GM18498 (cell line): Measurements from ENCODE around the gene ZNF446.
"Not testable (repeated sequence)": the region's sequence is repeated elsewhere in the genome, so short reads cannot be mapped to it uniquely, and the experiment has no call there.

Experiments
- ATAC-seq: cut with Tn5 transposase; IDR thresholded peaks from one replicate; pipeline ENCODE4 v1.9.1; 2021; ENCODE audit warnings: mild to moderate bottlenecking, moderate library complexity; ENCODE audit not compliant: unreplicated experiment

Gene ZNF446

GRCh38 chr19:58469241-58470013 is 6.7 kb upstream of the ZNF446 start:
- ATAC-seq = no peak

- ATAC-seq = not testable (repeated sequence)
Observed at GRCh38 chr19:58470837-58471543, 5.2 kb upstream of the ZNF446 start.

GRCh38 chr19:58471736-58472135 is 4.4 kb upstream of the ZNF446 start:
- ATAC-seq = no peak

- no peak for ATAC-seq
Observed at GRCh38 chr19:58473775-58474174, 2.4 kb upstream of the ZNF446 start.

- no peak for ATAC-seq
Observed at GRCh38 chr19:58474291-58474996, 1.7 kb upstream of the ZNF446 start.

- ATAC-seq = peak; percentile 6
Observed at GRCh38 chr19:58474997-58475713, 997 bp upstream of the ZNF446 start.

GRCh38 chr19:58476498-58477015 is 405 bp downstream of the ZNF446 start:
- no peak for ATAC-seq

GRCh38 chr19:58477130-58477529 is 978 bp downstream of the ZNF446 start:
- no peak for ATAC-seq

- ATAC-seq = no peak
Observed at GRCh38 chr19:58477871-58478270, 1.7 kb downstream of the ZNF446 start.

GRCh38 chr19:58479303-58479702 is 3.2 kb downstream of the ZNF446 start:
- no peak for ATAC-seq

GRCh38 chr19:58479736-58480480 is 3.8 kb downstream of the ZNF446 start:
- ATAC-seq = no peak

- ATAC-seq = no peak
Observed at GRCh38 chr19:58480481-58480830, 4.3 kb downstream of the ZNF446 start.

GRCh38 chr19:58480831-58481230 is 4.7 kb downstream of the ZNF446 start:
- ATAC-seq = no peak

GRCh38 chr19:58482372-58482771 is 6.2 kb downstream of the ZNF446 start:
- ATAC-seq = no peak

GRCh38 chr19:58483776-58484175 is 7.6 kb downstream of the ZNF446 start:
- ATAC-seq = no peak

- ATAC-seq = not testable (repeated sequence)
Observed at GRCh38 chr19:58484349-58484748, 8.2 kb downstream of the ZNF446 start.

GRCh38 chr19:58491393-58491792 is 15.2 kb downstream of the ZNF446 start:
- ATAC-seq = no peak

- no peak for ATAC-seq
Observed at GRCh38 chr19:58492265-58492664, 16.1 kb downstream of the ZNF446 start.

GRCh38 chr19:58497634-58498170 is 21.6 kb downstream of the ZNF446 start:
- ATAC-seq = no peak
